Sigmoid colon (tissue), 7 donors: ENCODE measurements around the gene ATXN2. TPM values are rescaled to one million over a fixed set of nuclear protein-coding genes. Genes with fewer than 3 reads are reported as not detected.

Source experiments
- DNase-seq: peaks from one replicate; pipeline ENCODE4 v3.0.0-alpha.2; 2019
- H3K27ac ChIP-seq, 4 donors: fragments of 200-600 bp; sonication (generic); one replicate each; pipeline ENCODE4 v1.5.1; 2016 to 2019; ENCODE audit warnings: mild to moderate bottlenecking in 1 of 4
- H3K27me3 ChIP-seq, 3 donors: fragments of 200-600 bp; sonication (generic); one replicate each; pipeline ENCODE4 v1.5.1; 2019; ENCODE audit warnings: mild to moderate bottlenecking in 1 of 3
- H3K36me3 ChIP-seq, 4 donors: fragments of 200-600 bp; sonication (generic); one replicate each; pipeline ENCODE4 v1.5.1; 2016 to 2019
- H3K4me1 ChIP-seq, 4 donors: fragments of 200-600 bp; sonication (generic); one replicate each; pipeline ENCODE4 v1.5.1; 2017 to 2019
- H3K4me3 ChIP-seq, 4 donors: fragments of 200-600 bp; sonication (generic); one replicate each; pipeline ENCODE4 v1.5.1; 2017 to 2019; ENCODE audit warnings: mild to moderate bottlenecking in 2 of 4, moderate library complexity in 1 of 4
- H3K9me3 ChIP-seq, 4 donors: fragments of 200-600 bp in 3 of 4; sonication (generic) in 3 of 4; one replicate each; pipeline versions ENCODE4 v1.5.1 to v1.6.1; 2013 to 2019
- EP300 ChIP-seq, 4 donors: sonication (generic); formaldehyde crosslinking; IDR thresholded peaks; one replicate each; pipeline ENCODE4 v1.6.1; 2017; ENCODE audit warnings: antibody characterized with exemption in 4 of 4
- POLR2A ChIP-seq, 2 donors: fragments of 450-650 bp; IDR thresholded peaks; one replicate each; pipeline ENCODE4 v1.6.1; 2016; ENCODE audit warnings: antibody characterized with exemption in 2 of 2, mild to moderate bottlenecking in 2 of 2, moderate library complexity in 2 of 2
- POLR2AphosphoS5 ChIP-seq, 4 donors: sonication (generic); formaldehyde crosslinking; IDR thresholded peaks; one replicate each; pipeline ENCODE4 v1.6.1; 2017; ENCODE audit warnings: antibody characterized with exemption in 4 of 4
- WGBS, 2 donors: extraction: QIAGEN DNeasy Blood & Tissue Kit; methylation state at CpG; one replicate each; pipeline ENCODE4 v1.1.7; 2013; 5-methylcytosine and 5-hydroxymethylcytosine counted together
- intact Hi-C: fragments of 100-400 bp; cut with DNase I; formaldehyde crosslinking; loops from one replicate; pipeline ENCODE4 v1.15.1; 2023
- polyA plus RNA-seq, 3 donors: library from polyadenylated mRNA; stranded (reverse); fragments of 200-250 nt; gene quantifications; one replicate each; pipeline ENCODE4 v1.2.3, GENCODE V29; 2013
- total RNA-seq, 4 donors: library from RNA; depleted of rRNA; stranded (reverse); fragments of >200 nt; gene quantifications; one replicate each; pipeline ENCODE4 v1.1.0, GENCODE V29; 2016
- TF ChIP-seq, protein P1 (sequence below), 4 experiments: fragments of 450-650 bp in 3 of 4; fragments of 200-600 bp in 1 of 4; IDR thresholded peaks; one replicate each; pipeline ENCODE4 v1.5.1; 2016 to 2019; ENCODE audit warnings: antibody characterized with exemption in 4 of 4, mild to moderate bottlenecking in 3 of 4, moderate library complexity in 2 of 4
- donor health status: healthy with polysubstance abuse.
- donor health status: Bipolar disorder and iron deficiency.
- donor health status: healthy.

The ATXN2 gene
- total and polyA plus RNA-seq, 7 donors: 6.5 to 119 (median 42.5) TPM

DNA sequence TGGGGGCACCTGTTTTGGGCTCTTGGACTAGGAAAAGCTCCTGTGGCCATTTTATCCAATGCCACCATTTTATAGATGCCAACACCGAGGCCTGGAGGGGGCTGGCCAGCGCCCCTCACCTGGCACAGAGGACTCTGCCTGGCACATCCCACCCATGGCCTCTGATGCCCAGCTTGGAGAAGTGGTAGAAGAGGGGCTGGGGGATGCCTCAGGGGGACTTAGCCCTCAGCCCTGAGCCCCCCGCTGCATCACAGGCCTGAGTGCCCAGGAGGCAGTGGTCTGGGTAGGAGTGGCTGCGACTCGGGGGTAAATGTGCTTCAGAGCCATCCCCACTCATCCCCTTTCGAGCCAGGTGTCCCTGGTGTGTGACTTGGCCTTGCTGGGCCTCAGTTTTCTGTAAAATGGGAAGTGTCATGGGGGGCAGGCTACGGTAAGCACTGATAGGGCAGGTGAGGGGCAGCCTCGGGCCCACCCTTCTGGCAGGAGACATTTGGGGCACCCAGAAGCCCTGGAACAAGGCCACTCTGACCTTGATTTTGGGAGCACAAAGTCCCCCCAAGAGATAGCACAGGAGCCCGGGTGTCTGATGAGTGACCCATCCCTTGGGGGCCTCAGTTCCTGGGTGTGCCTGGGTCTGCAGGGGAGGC, 170.9 kb downstream of the ATXN2 start:
- TF ChIP-seq, protein P1, sequence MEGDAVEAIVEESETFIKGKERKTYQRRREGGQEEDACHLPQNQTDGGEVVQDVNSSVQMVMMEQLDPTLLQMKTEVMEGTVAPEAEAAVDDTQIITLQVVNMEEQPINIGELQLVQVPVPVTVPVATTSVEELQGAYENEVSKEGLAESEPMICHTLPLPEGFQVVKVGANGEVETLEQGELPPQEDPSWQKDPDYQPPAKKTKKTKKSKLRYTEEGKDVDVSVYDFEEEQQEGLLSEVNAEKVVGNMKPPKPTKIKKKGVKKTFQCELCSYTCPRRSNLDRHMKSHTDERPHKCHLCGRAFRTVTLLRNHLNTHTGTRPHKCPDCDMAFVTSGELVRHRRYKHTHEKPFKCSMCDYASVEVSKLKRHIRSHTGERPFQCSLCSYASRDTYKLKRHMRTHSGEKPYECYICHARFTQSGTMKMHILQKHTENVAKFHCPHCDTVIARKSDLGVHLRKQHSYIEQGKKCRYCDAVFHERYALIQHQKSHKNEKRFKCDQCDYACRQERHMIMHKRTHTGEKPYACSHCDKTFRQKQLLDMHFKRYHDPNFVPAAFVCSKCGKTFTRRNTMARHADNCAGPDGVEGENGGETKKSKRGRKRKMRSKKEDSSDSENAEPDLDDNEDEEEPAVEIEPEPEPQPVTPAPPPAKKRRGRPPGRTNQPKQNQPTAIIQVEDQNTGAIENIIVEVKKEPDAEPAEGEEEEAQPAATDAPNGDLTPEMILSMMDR (IDR thresholded peaks at IDR 0.05): no peak
- no peak for TF ChIP-seq POLR2A (IDR thresholded peaks at IDR 0.05)
- no peak for TF ChIP-seq EP300 (IDR thresholded peaks at IDR 0.05)
- 77 to 78% methylated on average over 9 of the region's 9 CpGs for WGBS, 2 donors
- no peaks in the 10 kb centered on the region for H3K27me3 ChIP-seq
- no peaks in the 10 kb centered on the region for H3K9me3 ChIP-seq
- no peak for DNase-seq
- no peaks in the 10 kb centered on the region for H3K36me3 ChIP-seq
- intact Hi-C loops: no loop called here
- peaks cover 0 to 74% (median 35%) of the 10 kb centered on the region in 4 donors for H3K4me1 ChIP-seq
- H3K27ac ChIP-seq: peak overlapping the region in 3 of 4 donors; percentile 24 to 57 (median 25)
- H3K4me3 ChIP-seq: no peak overlapping the region

DNA sequence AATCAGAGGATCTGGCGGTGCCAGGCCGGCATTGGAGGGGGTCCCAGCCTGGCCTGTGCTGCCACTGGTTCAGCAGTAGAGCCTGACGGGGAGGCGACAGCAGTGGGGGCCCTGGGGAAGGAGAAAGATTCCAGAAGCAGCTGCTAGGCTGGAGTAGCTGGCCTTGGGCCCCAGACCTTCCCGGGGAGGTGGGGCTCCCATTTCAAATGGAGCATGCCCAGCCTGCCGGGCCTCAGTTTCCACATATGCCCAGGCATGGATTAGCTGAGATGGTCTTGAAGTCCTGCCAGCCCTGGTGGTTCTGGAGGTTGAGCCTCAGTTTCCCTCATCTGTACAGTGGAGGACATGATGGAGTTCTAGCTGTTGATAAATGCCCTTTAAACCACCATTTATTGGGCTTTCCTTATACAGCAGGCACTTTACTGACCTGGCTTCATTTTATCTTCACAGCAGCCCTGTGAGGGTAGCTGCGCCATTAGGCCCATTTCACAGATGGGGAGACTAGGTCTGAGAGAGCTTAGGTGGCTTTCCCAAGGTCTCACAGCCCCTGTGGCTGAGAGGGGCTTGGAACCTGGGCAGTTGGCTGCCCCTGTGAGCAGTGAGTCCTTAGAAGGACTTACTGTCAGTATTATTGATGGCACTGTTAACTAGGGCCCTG, 171.6 kb downstream of the ATXN2 start:
- peak overlapping the region in 1 of 4 donors; percentile 24 for H3K27ac ChIP-seq

DNA sequence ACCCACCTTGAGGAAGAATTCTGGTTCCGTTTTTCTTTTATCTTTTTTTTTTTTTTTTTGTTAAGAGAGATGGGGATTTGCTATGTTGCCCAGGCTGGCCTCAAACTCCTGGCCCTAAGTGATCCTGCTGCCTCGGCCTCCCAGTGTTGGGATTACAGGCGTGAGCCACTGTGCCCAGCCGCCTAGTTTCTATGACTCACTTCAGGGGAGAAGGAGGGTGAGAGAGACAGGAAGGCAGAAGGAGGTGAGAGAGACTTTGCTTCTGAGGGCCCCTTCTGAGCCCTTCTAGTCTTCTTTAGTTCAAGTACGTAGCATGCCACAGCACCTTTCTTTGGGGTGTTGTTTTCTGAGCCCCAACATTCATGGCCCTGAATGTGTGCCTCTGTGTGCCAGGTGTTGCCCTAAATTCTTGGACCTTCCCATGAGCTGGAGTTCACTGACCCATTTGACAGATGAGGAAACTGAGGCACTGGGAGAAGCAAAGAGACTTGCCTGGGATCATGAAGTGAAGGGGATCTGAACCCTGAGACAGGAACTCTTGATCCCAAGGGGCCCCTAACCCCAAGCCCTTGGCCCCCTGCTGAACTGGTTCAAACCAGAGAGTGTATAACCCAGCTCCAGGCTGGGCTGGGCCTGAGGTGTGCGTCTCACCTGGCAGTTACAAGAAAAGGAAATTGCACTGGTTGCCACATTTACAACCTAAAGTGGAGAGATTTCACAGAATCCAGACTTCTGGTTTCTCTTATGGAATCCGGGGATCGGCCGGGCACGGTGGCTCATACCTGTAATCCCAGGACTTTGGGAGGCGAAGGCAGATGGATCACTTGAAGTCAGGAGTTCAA, 172.6 kb downstream of the ATXN2 start:
- no peaks in the 10 kb centered on the region for H3K9me3 ChIP-seq
- H3K27me3 ChIP-seq: no peaks in the 10 kb centered on the region
- intact Hi-C loops: no loop called here
- H3K27ac ChIP-seq: no peak overlapping the region
- 44 to 68% methylated on average over 11 of the region's 11 CpGs for WGBS, 2 donors
- no peak for DNase-seq
- no peak overlapping the region for H3K4me3 ChIP-seq
- TF ChIP-seq EP300 (IDR thresholded peaks at IDR 0.05): no peak
- no peaks in the 10 kb centered on the region for H3K36me3 ChIP-seq
- peaks cover 0 to 61% (median 24%) of the 10 kb centered on the region in 4 donors for H3K4me1 ChIP-seq

More for the DNA sequence above, 171.6 kb downstream of the ATXN2 start:
- intact Hi-C loops: no loop called here
- Histone ChIP-seq H3K9me3 (no peaks in the 10 kb centered on the region), H3K36me3 (no peaks in the 10 kb centered on the region), H3K4me1 (peaks cover 0 to 69% (median 32%) of the 10 kb centered on the region in 4 donors), H3K27me3 (no peaks in the 10 kb centered on the region), H3K4me3 (no peak overlapping the region)
- TF ChIP-seq POLR2A (IDR thresholded peaks at IDR 0.05) (no peak), POLR2AphosphoS5 (IDR thresholded peaks at IDR 0.05) (no peak)
- TF ChIP-seq, protein P1 (IDR thresholded peaks at IDR 0.05): no peak
- DNase-seq: no peak
- WGBS, 2 donors: 92 to 93% methylated on average over 7 of the region's 7 CpGs

DNA sequence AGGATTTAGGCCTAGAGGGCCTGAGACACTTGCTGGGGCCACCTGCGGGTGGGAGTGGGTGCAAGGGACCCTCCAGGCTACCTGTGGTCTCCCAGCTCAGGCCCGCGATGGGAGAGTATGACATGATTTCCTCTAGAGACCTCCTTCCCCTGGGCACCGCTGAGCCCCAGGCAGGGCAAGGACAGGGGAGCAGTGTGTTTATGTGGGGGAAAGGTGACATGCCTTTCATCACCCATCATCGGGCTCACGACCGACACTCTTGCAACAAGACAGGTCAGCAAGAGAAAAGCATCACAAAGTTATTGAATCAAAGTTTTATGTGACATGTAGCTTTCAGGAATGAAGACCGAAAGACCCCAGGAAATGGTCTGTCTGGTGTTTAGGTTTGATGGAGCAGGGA, 173.5 kb downstream of the ATXN2 start:
- WGBS, 2 donors: 50 to 67% methylated on average over 8 of the region's 8 CpGs
- H3K4me1 ChIP-seq: peaks cover 0 to 52% (median 17%) of the 10 kb centered on the region in 4 donors
- TF ChIP-seq POLR2AphosphoS5 (IDR thresholded peaks at IDR 0.05) (no peak), EP300 (IDR thresholded peaks at IDR 0.05) (no peak), POLR2A (IDR thresholded peaks at IDR 0.05) (no peak)
- TF ChIP-seq, protein P1 (IDR thresholded peaks at IDR 0.05): no peak
- H3K9me3 ChIP-seq: no peaks in the 10 kb centered on the region
- H3K4me3 ChIP-seq: no peak overlapping the region
- intact Hi-C loops: no loop called here
- DNase-seq: no peak
- H3K27me3 ChIP-seq: no peaks in the 10 kb centered on the region
- H3K27ac ChIP-seq: no peak overlapping the region
- H3K36me3 ChIP-seq: peaks cover 0 to 5% (median 2%) of the 10 kb centered on the region in 4 donors

DNA sequence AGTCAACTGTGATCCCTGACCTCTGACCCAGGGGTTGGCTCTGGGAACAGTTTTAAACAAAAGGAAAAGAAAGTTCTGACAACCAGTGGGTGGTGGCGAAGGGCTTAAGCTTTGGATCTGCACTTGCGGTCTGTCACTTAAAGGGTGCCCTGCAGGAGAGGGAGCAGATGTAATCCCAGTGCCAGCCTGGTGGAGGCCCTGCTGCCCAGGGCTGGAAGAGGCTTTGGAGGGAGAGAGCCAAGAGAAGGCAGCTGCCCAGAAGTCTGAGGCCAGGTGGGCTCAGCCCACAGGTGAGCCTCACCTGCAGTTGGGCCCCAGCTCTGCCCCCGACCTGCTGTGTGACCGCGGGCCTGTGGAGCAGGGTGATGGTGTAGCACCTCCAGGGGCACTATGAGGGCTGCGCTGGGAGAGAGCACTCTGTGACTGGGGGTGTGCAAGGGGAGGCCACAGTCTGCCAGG, 174.3 kb downstream of the ATXN2 start:
- Histone ChIP-seq H3K27ac (no peak overlapping the region), H3K36me3 (peaks cover 1 to 13% (median 5%) of the 10 kb centered on the region in 4 donors), H3K27me3 (no peaks in the 10 kb centered on the region), H3K9me3 (no peaks in the 10 kb centered on the region), H3K4me3 (no peak overlapping the region), H3K4me1 (peaks cover 0 to 44% (median 9%) of the 10 kb centered on the region in 4 donors)
- no peak for DNase-seq
- intact Hi-C loops: no loop called here
- WGBS, 2 donors: 95 to 96% methylated on average over 6 of the region's 6 CpGs
- TF ChIP-seq, protein P1 (IDR thresholded peaks at IDR 0.05): no peak
- TF ChIP-seq EP300 (IDR thresholded peaks at IDR 0.05) (no peak), POLR2AphosphoS5 (IDR thresholded peaks at IDR 0.05) (no peak), POLR2A (IDR thresholded peaks at IDR 0.05) (no peak)
